A549 (cell line): ENCODE data around the gene COL4A6. TPM values are rescaled to one million over a fixed set of nuclear protein-coding genes. Genes with fewer than 3 reads are reported as not detected.

Experiments
- ATAC-seq, 2 experiments: fragments of 200-7000 bp in 1 of 2; fragments of >200 bp in 1 of 2; cut with Nextera tagmentation in 1 of 2; cut with Tn5 transposase in 1 of 2; 3 replicates each; pipeline versions ENCODE4 v1.8.0 to v1.9.1; 2018 to 2020; ENCODE audit warnings: mild to moderate bottlenecking in 1 of 2, moderate library complexity in 1 of 2
- CTCF ChIA-PET: fragments of 300-600 bp; sonication (Branson Sonifier 250); formaldehyde crosslinking; extraction: SDS; loops from one replicate; lab custom pipeline; 2021; ENCODE audit warnings: antibody characterized with exemption, inconsistent platforms; lab: Yijun Ruan, JAX
- POLR2A ChIA-PET: fragments of 350-600 bp; formaldehyde crosslinking; extraction: SDS; loops from one replicate; lab custom pipeline; 2021; ENCODE audit warnings: antibody characterized with exemption, inconsistent platforms; lab: Yijun Ruan, JAX
- DNase-seq, 2 experiments: peaks; one replicate each; pipeline versions ENCODE4 v3.0.0 to v3.0.0-alpha.2; 2011 to 2016; ENCODE audit warnings: low read depth in 1 of 2, low spot score in 1 of 2
- FAIRE-seq: peaks from 2 replicates; lab custom pipeline; 2011; peaks lifted over from hg19 to GRCh38; lab: Jason Lieb, UNC
- H3K27ac ChIP-seq, 2 experiments: fragments of >200 bp; sonication (Bioruptor Twin); formaldehyde crosslinking; 3 replicates each; pipeline ENCODE4 v1.5.1; 2016 to 2017
- H3K4me1 ChIP-seq: fragments of >200 bp; sonication (Bioruptor Twin); formaldehyde crosslinking; 3 replicates; pipeline ENCODE4 v1.6.1; 2016
- H3K4me2 ChIP-seq: fragments of >200 bp; sonication (Bioruptor Twin); formaldehyde crosslinking; 3 replicates; pipeline ENCODE4 v1.6.1; 2016
- H3K4me3 ChIP-seq: fragments of >200 bp; sonication (Bioruptor Twin); formaldehyde crosslinking; 3 replicates; pipeline ENCODE4 v1.5.1; 2016
- H3K9me3 ChIP-seq: fragments of >200 bp; sonication (Bioruptor Twin); formaldehyde crosslinking; 3 replicates; pipeline ENCODE4 v1.6.1; 2016
- BHLHE40 ChIP-seq: IDR thresholded peaks from 2 replicates; pipeline ENCODE4 v1.6.1; 2012; ENCODE audit warnings: low read depth, low read length, inconsistent platforms
- CBX2 ChIP-seq: fragments of 200-600 bp; sonication (generic); IDR thresholded peaks from 2 replicates; pipeline ENCODE4 v1.6.1; 2016; ENCODE audit warnings: low read depth, mild to moderate bottlenecking, borderline replicate concordance
- CEBPB ChIP-seq, 2 experiments: fragments of >200 bp in 1 of 2; sonication (Bioruptor Twin) in 1 of 2; formaldehyde crosslinking in 1 of 2; IDR thresholded peaks; 2 replicates each; pipeline ENCODE4 v1.6.1; 2012 to 2016
- CHD2 ChIP-seq: fragments of 150-350 bp; IDR thresholded peaks from 2 replicates; pipeline ENCODE4 v1.6.1; 2014; ENCODE audit warnings: low read length; ENCODE audit not compliant: partially characterized antibody
- CHD4 ChIP-seq: fragments of 200-600 bp; sonication (generic); IDR thresholded peaks from 2 replicates; pipeline ENCODE4 v1.6.1; 2016; ENCODE audit warnings: antibody characterized with exemption, mild to moderate bottlenecking, borderline replicate concordance
- HDAC2 ChIP-seq: fragments of 200-600 bp; sonication (generic); IDR thresholded peaks from 2 replicates; pipeline ENCODE4 v1.6.1; 2016
- HOXB5 ChIP-seq: fragments of 250-450 bp; sonication (Bioruptor Pico); IDR thresholded peaks from 2 replicates; pipeline ENCODE4 v1.5.0; 2020; ENCODE audit warnings: mild to moderate bottlenecking, moderate library complexity
- JUNB ChIP-seq: fragments of >200 bp; sonication (Bioruptor Twin); formaldehyde crosslinking; IDR thresholded peaks from 2 replicates; pipeline ENCODE4 v1.6.1; 2016
- KDM5A ChIP-seq: fragments of 200-600 bp; sonication (generic); IDR thresholded peaks from 2 replicates; pipeline ENCODE4 v1.6.1; 2016; ENCODE audit warnings: antibody characterized with exemption, mild to moderate bottlenecking
- MAFK ChIP-seq: fragments of 450-650 bp; IDR thresholded peaks from 2 replicates; pipeline ENCODE4 v1.6.1; 2014; ENCODE audit not compliant: partially characterized antibody
- MAZ ChIP-seq: fragments of 150-350 bp; IDR thresholded peaks from 2 replicates; pipeline ENCODE4 v1.6.1; 2014; ENCODE audit warnings: antibody characterized with exemption, low read depth, low read length, borderline replicate concordance
- NFE2L2 ChIP-seq: fragments of 150-350 bp; conservative IDR thresholded peaks from 2 replicates; pipeline ENCODE4 v1.6.1; 2014; ENCODE audit warnings: low read length
- NR3C1 ChIP-seq: fragments of >200 bp; sonication (Bioruptor Twin); formaldehyde crosslinking; IDR thresholded peaks from 3 replicates; pipeline ENCODE4 v1.6.1; 2017
- PHF8 ChIP-seq: fragments of 200-600 bp; sonication (generic); IDR thresholded peaks from 2 replicates; pipeline ENCODE4 v1.6.1; 2016; ENCODE audit warnings: low read depth, mild to moderate bottlenecking, antibody characterized with exemption, moderate library complexity, borderline replicate concordance
- POLR2A ChIP-seq: IDR thresholded peaks from 2 replicates; pipeline ENCODE4 v1.6.1; 2012; ENCODE audit warnings: mild to moderate bottlenecking, low read length
- POLR2AphosphoS2 ChIP-seq: conservative IDR thresholded peaks from 2 replicates; pipeline ENCODE4 v1.6.1; 2012; ENCODE audit warnings: low read length, improper control_type of control experiment, inconsistent platforms
- RAD21 ChIP-seq, 2 experiments: fragments of >200 bp in 1 of 2; sonication (Bioruptor Twin) in 1 of 2; formaldehyde crosslinking in 1 of 2; IDR thresholded peaks in 1 of 2; conservative IDR thresholded peaks in 1 of 2; 2 replicates in 1 of 2; 3 replicates in 1 of 2; pipeline ENCODE4 v1.6.1; 2012 to 2018; ENCODE audit warnings: inconsistent platforms in 1 of 2
- RARB ChIP-seq: fragments of 250-450 bp; sonication (Bioruptor Pico); IDR thresholded peaks from 2 replicates; pipeline ENCODE4 v1.8.0; 2021; ENCODE audit warnings: mild to moderate bottlenecking, moderate library complexity
- SMC3 ChIP-seq: fragments of >200 bp; sonication (Bioruptor Twin); formaldehyde crosslinking; IDR thresholded peaks from 3 replicates; pipeline ENCODE4 v1.6.1; 2018; ENCODE audit warnings: inconsistent platforms
- TFCP2L1 ChIP-seq: fragments of 250-450 bp; sonication (Bioruptor Pico); IDR thresholded peaks from 2 replicates; pipeline ENCODE4 v1.5.0; 2021; ENCODE audit warnings: mild to moderate bottlenecking
- TP53 ChIP-seq: fragments of 250-450 bp; sonication (Bioruptor Pico); IDR thresholded peaks from 2 replicates; pipeline ENCODE4 v1.5.0; 2021; ENCODE audit warnings: mild to moderate bottlenecking, moderate library complexity
- ZNF302 ChIP-seq: fragments of 250-450 bp; sonication (Bioruptor Pico); IDR thresholded peaks from 2 replicates; pipeline ENCODE4 v1.9.0; 2021; ENCODE audit warnings: inconsistent platforms, mild to moderate bottlenecking, moderate library complexity
- ZSCAN20 ChIP-seq: fragments of 250-450 bp; sonication (Bioruptor Pico); IDR thresholded peaks from 2 replicates; pipeline ENCODE4 v1.8.0; 2022; ENCODE audit warnings: mild to moderate bottlenecking, moderate library complexity
- WGBS: methylation state at CpG from one replicate; pipeline ENCODE4 v1.1.6; 2017; ENCODE audit errors: missing lambda C conversion rate; 5-methylcytosine and 5-hydroxymethylcytosine counted together
- polyA plus RNA-seq, 4 experiments: library from polyadenylated mRNA; depleted of rRNA in 3 of 4; stranded (reverse); fragments of >200 nt; fragmentation: RNase III in 1 of 4; extraction: RNeasy Plus Mini Kit Qiagen cat#74134 plus additional on column Dnase treatment in 1 of 4; gene quantifications; 2 replicates in 3 of 4; 3 replicates in 1 of 4; pipeline ENCODE4 v1.2.3, GENCODE V29; 2011 to 2017
- TF ChIP-seq, protein P1 (sequence below): fragments of 150-350 bp; IDR thresholded peaks from 2 replicates; pipeline ENCODE4 v1.6.1; 2014; ENCODE audit warnings: low read depth, mild to moderate bottlenecking, low read length
- TF ChIP-seq, protein P2 (sequence below): IDR thresholded peaks from 2 replicates; pipeline ENCODE4 v1.6.1; 2012
- TF ChIP-seq, protein P3 (sequence below): fragments of 250-450 bp; sonication (Bioruptor Pico); IDR thresholded peaks from 2 replicates; pipeline ENCODE4 v1.5.0; 2020; ENCODE audit warnings: low read depth, mild to moderate bottlenecking, moderate library complexity
- TF ChIP-seq, protein P4 (sequence below): fragments of >200 bp; sonication (Bioruptor Twin); formaldehyde crosslinking; IDR thresholded peaks from 3 replicates; pipeline ENCODE4 v1.5.1; 2016

COL4A6 gene
- polyA plus RNA-seq, 2 of the 4 experiments (the other 2 are of a cell fraction), result 13.0 to 19.8 TPM

DNA sequence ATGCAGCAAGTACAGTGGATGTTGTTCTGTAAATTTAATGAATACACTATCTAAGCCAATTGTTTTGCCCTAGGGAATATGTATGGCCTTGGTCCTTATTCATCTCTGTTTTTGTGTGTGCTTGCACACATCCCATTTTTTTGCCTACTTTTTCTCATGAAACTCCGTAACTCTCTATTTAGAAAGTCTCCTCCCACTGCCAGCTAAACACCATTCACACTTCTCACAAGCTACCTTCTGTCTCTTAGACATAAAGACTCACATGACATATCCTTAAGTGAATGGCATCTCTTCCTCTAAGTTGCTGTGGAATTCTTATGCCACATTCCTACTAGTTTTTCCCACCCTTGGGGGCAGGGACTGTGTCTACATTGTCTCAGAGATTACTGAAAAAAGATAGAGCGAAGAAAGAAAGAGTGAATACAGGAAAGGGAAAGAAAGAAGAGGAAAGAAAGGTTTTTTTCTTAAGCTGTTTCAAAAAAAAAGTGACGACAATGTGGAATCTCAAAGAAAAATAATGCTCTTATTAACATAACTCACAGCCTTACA, 229.1 kb downstream of the COL4A6 start:
- FAIRE-seq (peak; percentile 59), ATAC-seq (no peak), DNase-seq (no peak)
- Histone ChIP-seq H3K4me3 (no peak overlapping the region), H3K27ac (no peak overlapping the region), H3K4me1 (no peaks in the 10 kb centered on the region), H3K4me2 (no peak overlapping the region), H3K9me3 (no peaks in the 10 kb centered on the region)
- no peak for TF ChIP-seq ZNF302 (CRISPR knock-in tag)
- no peak for TF ChIP-seq POLR2A
- TF ChIP-seq, protein P1, sequence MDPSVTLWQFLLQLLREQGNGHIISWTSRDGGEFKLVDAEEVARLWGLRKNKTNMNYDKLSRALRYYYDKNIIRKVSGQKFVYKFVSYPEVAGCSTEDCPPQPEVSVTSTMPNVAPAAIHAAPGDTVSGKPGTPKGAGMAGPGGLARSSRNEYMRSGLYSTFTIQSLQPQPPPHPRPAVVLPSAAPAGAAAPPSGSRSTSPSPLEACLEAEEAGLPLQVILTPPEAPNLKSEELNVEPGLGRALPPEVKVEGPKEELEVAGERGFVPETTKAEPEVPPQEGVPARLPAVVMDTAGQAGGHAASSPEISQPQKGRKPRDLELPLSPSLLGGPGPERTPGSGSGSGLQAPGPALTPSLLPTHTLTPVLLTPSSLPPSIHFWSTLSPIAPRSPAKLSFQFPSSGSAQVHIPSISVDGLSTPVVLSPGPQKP, result no peak
- TF ChIP-seq CHD4, result no peak
- no peak for TF ChIP-seq PHF8
- no peak for TF ChIP-seq TFCP2L1 (CRISPR knock-in tag)
- TF ChIP-seq BHLHE40, result no peak
- no peak for TF ChIP-seq MAFK
- no peak for TF ChIP-seq CHD2
- no peak for TF ChIP-seq HDAC2
- no peak for TF ChIP-seq HOXB5
- TF ChIP-seq NR3C1, result no peak
- 83% methylated on average over 3 of the region's 3 CpGs for WGBS
- ChIA-PET CTCF (interaction anchor here (1.1 kb wide), 1 partner anchor 36 kb away, joined by 3 read pairs; no protein-coding TSS in a partner anchor), POLR2A (no interaction called here)

DNA sequence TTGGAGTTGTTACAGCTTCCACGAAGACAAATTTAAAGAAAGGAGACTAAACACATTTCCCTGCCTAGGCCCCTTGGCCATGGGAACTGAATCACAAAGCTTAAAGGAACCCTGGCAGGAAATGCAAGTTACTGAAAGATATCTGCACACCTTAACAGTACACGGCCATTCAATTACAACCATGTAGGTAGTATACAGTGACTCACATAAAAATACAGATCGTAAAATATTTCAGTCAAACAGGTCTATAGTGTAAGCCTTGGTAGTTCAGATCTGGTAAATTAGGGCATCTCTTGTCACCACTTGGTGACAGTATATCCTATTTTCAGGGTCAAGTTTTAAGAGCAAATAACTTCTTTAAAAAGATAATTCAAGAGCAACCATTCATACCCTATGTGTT, 234.7 kb downstream of the COL4A6 start:
- Histone ChIP-seq H3K4me2 (no peak overlapping the region), H3K9me3 (no peaks in the 10 kb centered on the region), H3K4me1 (peaks cover 4% of the 10 kb centered on the region; the same call in 2 of the 3 replicates), H3K27ac (no peak overlapping the region), H3K4me3 (no peak overlapping the region)
- ChIA-PET CTCF (interaction anchor here (0.8 to 1.2 kb wide), 2 partner anchors 14 to 20 kb away, joined by 3 to 4 read pairs; no protein-coding TSS in a partner anchor), POLR2A (no interaction called here)
- 55% methylated on average over 3 of the region's 3 CpGs for WGBS
- ATAC-seq, result no peak
- TF ChIP-seq RARB (CRISPR knock-in tag) (no peak), ZSCAN20 (no peak), KDM5A (no peak), NFE2L2 (no peak), TP53 (CRISPR knock-in tag) (no peak), MAZ (no peak), CEBPB (IDR thresholded peaks at IDR 0.05) (no peak), SMC3 (no peak), NR3C1 (no peak), CHD4 (no peak)
- TF ChIP-seq, protein P2, sequence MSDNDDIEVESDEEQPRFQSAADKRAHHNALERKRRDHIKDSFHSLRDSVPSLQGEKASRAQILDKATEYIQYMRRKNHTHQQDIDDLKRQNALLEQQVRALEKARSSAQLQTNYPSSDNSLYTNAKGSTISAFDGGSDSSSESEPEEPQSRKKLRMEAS, result no peak
- TF ChIP-seq, protein P3, sequence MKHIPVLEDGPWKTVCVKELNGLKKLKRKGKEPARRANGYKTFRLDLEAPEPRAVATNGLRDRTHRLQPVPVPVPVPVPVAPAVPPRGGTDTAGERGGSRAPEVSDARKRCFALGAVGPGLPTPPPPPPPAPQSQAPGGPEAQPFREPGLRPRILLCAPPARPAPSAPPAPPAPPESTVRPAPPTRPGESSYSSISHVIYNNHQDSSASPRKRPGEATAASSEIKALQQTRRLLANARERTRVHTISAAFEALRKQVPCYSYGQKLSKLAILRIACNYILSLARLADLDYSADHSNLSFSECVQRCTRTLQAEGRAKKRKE (CRISPR knock-in tag), result no peak
- FAIRE-seq, result no peak
- DNase-seq, result no peak

DNA sequence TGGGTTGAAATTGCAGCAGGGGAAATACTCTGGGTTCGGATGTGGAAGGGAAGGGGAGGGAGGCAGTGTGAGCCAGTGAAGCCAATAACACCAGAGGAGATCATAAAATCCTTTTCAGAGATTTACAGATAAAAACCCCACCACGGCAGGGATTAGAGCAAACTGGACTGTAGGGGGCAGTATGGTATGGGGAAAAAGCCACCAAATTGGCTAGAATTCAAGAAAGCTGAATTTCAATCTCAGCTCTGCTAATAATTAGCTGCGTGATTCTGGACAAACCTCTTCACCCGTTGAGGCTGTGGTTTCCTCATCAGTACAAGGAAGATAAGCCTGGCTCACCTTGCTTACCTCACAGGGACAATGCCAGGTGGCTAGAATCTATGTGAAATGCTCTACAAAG, 238.5 kb downstream of the COL4A6 start:
- Histone ChIP-seq H3K4me3 (no peak overlapping the region), H3K4me2 (peak overlapping the region; percentile 14; the same call in 1 of the 3 replicates), H3K4me1 (peaks cover 4% of the 10 kb centered on the region; the same call in 2 of the 3 replicates), H3K9me3 (no peaks in the 10 kb centered on the region), H3K27ac (no peak overlapping the region)
- 1% methylated on average over 4 of the region's 4 CpGs for WGBS
- POLR2A ChIA-PET, result no interaction called here
- CTCF ChIA-PET, result interaction anchor here (0.7 to 2.5 kb wide), 15 partner anchors 10 to 1185 kb away, joined by 3 to 7 read pairs (median 4); no protein-coding TSS in a partner anchor
- DNase-seq (peak; percentile 22 to 44), FAIRE-seq (no peak), ATAC-seq (peak in 1 of 2 experiments; percentile 63; a peak in 3 of 6 replicates)
- TF ChIP-seq, protein P1, result no peak
- peak; percentile 72 to 76 for TF ChIP-seq RAD21 (conservative IDR thresholded peaks at IDR 0.05 in 1 of 2, IDR thresholded peaks at IDR 0.05 in 1 of 2)
- TF ChIP-seq CBX2, result no peak
- TF ChIP-seq, protein P4, sequence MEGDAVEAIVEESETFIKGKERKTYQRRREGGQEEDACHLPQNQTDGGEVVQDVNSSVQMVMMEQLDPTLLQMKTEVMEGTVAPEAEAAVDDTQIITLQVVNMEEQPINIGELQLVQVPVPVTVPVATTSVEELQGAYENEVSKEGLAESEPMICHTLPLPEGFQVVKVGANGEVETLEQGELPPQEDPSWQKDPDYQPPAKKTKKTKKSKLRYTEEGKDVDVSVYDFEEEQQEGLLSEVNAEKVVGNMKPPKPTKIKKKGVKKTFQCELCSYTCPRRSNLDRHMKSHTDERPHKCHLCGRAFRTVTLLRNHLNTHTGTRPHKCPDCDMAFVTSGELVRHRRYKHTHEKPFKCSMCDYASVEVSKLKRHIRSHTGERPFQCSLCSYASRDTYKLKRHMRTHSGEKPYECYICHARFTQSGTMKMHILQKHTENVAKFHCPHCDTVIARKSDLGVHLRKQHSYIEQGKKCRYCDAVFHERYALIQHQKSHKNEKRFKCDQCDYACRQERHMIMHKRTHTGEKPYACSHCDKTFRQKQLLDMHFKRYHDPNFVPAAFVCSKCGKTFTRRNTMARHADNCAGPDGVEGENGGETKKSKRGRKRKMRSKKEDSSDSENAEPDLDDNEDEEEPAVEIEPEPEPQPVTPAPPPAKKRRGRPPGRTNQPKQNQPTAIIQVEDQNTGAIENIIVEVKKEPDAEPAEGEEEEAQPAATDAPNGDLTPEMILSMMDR, result peak; percentile 67
- TF ChIP-seq POLR2AphosphoS2, result no peak
- TF ChIP-seq SMC3, result peak; percentile 55
- TF ChIP-seq JUNB, result no peak
